NCI-H446 (cell line): ENCODE measurements around the gene NME3.

Source experiments
- DNase-seq, 2 experiments: peaks; one replicate each; lab custom pipeline; 2025; lab: John Stamatoyannopoulos, UW

Gene NME3

GRCh38 chr16:1726661-1727502 is 44.5 kb downstream of the NME3 start:
- no peak for DNase-seq

- no peak for DNase-seq
Measured at GRCh38 chr16:1724491-1724890, 46.9 kb downstream of the NME3 start.

GRCh38 chr16:1723450-1724147 is 47.7 kb downstream of the NME3 start:
- DNase-seq: peak in 1 of 2 experiments; percentile 19

GRCh38 chr16:1721372-1721771 is 50.0 kb downstream of the NME3 start:
- no peak for DNase-seq
